Endothelial cell (in vitro differentiated cells): Measurements from ENCODE around the gene CIB4. TPM values are rescaled to one million over a fixed set of nuclear protein-coding genes. Genes with fewer than 3 reads are reported as not detected.

Experiments used
- DNase-seq: peaks from one replicate; pipeline ENCODE4 v3.0.0; 2021; ENCODE audit warnings: low spot score
- H3K27ac Mint-ChIP-seq: one replicate; pipeline ENCODE4 v1.8.0; 2021; ENCODE audit warnings: mixed read lengths, inconsistent platforms; ENCODE audit not compliant: unreplicated experiment
- H3K27me3 Mint-ChIP-seq: one replicate; pipeline ENCODE4 v1.8.0; 2021; ENCODE audit warnings: mild to moderate bottlenecking, moderate library complexity, mixed read lengths, inconsistent platforms; ENCODE audit not compliant: unreplicated experiment
- H3K36me3 Mint-ChIP-seq: one replicate; pipeline ENCODE4 v1.8.0; 2021; ENCODE audit warnings: mild to moderate bottlenecking, low read depth, mixed read lengths, inconsistent platforms; ENCODE audit not compliant: unreplicated experiment
- H3K4me1 Mint-ChIP-seq: one replicate; pipeline ENCODE4 v1.8.0; 2021; ENCODE audit warnings: mild to moderate bottlenecking, mixed read lengths, inconsistent platforms; ENCODE audit not compliant: unreplicated experiment
- H3K4me3 Mint-ChIP-seq: one replicate; pipeline ENCODE4 v1.8.0; 2021; ENCODE audit warnings: mild to moderate bottlenecking, mixed read lengths, inconsistent platforms; ENCODE audit not compliant: unreplicated experiment
- H3K9me3 Mint-ChIP-seq: one replicate; pipeline ENCODE4 v1.8.0; 2021; ENCODE audit warnings: mixed read lengths, inconsistent platforms; ENCODE audit not compliant: unreplicated experiment
- CTCF ChIP-seq: fragments of 200-600 bp; sonication (generic); IDR thresholded peaks from one replicate; pipeline ENCODE4 v1.5.0; 2021; ENCODE audit warnings: antibody characterized with exemption; ENCODE audit not compliant: unreplicated experiment
- total RNA-seq: library from RNA; stranded (reverse); fragmentation: NEBNext Ultra II Directional; extraction: Animal tissue kit (Norgen Biotek cat#: 25700); gene quantifications from one replicate; pipeline ENCODE4 v1.2.1, GENCODE V29; 2021; ENCODE audit not compliant: unreplicated experiment

Gene CIB4
- total RNA-seq, 1 donor from 2014 or later: not detected

DNA sequence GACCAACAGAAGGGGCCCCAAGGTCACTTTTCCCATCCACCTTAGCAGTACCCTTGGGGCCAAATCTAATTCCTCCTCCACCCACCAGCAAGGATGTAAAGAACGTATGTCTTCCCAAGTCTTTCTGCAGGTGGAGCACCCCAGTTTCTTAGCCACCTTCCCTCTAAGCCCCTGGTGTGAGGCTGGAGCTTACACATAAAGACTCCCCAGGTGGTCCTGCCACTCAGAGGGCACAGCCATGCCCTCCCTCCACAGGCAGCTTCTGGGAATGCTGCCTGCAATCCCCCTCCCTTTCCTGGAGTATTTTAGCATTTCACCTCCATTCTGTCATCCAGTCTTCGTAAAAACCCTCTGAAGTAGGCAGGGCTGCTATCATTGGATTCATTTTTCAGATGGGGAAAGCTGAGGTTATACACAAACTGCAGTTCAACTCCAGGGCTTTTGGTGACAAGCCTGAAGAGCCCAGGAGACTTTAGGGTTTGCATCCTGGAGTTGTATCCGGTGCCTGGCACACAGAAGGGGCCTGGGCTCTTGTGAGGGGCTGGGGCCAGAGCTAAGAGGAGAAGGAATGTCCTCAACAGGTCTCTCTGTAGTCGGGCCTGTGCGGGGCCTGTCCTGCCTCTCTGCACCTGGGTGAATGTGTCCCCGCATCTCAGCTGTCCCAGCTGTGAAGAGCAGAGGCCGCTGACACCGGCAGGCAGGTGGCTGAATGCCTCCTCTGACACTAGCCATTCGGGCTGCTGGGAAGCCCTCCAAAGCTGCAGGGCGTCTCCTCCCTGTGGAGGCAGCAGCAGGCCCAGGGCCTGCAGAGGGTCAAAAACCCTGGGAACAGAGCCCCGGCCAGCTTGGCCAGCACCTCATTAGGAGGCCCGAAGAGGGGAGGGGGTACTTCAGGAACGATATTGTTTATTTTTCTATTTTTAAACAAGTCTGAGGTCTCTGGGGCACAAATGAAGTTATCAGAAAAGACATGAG, 27.6 kb downstream of the CIB4 start:
- no peak overlapping the region for H3K4me3 Mint-ChIP-seq
- H3K9me3 Mint-ChIP-seq: no peaks in the 10 kb centered on the region
- no peak for DNase-seq
- H3K27ac Mint-ChIP-seq: no peak overlapping the region
- peaks cover 7% of the 10 kb centered on the region for H3K4me1 Mint-ChIP-seq
- peaks cover 5% of the 10 kb centered on the region for H3K27me3 Mint-ChIP-seq
- no peaks in the 10 kb centered on the region for H3K36me3 Mint-ChIP-seq
- TF ChIP-seq CTCF: no peak

DNA sequence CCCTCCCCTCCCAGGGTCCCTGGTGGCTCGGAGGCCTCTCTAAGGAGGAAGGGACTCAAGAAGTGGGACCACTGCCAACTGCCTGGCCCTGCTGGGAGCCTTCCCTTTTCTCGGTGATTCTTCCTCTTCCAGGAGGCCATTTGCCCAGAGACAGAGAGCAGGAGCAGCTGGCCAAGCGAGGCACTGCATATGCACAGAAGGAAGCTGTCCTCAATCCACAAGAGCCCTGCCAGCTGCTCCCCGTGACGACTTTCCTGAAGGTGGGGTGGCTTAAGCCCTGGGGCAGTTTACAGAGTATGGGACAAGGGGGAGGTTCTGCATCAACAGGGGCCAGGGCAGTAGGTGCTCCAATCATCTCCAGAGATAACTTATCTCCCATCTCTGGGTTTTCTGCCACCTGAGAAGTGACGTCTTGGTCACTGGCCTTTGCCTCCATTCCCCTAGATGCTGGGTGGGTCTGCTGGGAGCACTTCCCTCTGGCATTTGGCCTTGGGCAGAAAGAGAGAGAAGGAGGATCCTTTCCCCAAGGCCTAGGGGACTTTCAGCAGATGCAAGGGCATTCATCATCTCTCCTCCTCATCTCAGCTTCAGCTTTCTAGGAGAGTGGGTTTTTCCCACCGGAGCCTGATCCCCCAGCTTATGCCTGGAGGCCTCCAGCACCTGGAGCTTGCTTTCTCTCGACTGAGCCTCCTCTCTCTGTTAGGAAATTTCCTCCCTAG, 28.5 kb downstream of the CIB4 start:
- Mint-ChIP-seq H3K36me3 (no peaks in the 10 kb centered on the region), H3K27me3 (peaks cover 5% of the 10 kb centered on the region), H3K4me1 (peaks cover 7% of the 10 kb centered on the region), H3K27ac (no peak overlapping the region), H3K4me3 (no peak overlapping the region), H3K9me3 (no peaks in the 10 kb centered on the region)
- DNase-seq: no peak
- TF ChIP-seq CTCF: no peak

DNA sequence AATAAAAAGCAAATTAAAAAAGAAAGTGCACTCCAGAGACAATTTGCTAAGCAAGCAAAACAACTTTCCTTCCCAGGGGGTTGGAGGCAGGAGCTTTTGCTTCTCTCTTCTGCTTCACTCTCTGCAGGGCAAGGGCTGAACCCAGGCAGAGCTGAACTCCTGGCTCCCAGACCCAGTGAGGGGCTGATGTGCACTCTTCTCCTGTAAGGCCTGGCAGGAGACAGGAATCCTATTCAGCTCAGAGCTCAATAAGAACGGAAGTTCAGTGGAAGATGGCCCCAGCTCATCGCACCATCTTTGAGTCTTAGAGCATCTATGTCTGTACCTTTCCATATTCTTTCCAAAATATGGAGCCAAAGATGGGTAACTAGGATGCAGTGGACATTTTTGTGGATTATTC, 29.1 kb downstream of the CIB4 start:
- Mint-ChIP-seq H3K4me3 (no peak overlapping the region), H3K36me3 (no peaks in the 10 kb centered on the region), H3K27ac (no peak overlapping the region), H3K4me1 (peaks cover 7% of the 10 kb centered on the region), H3K9me3 (no peaks in the 10 kb centered on the region), H3K27me3 (peaks cover 5% of the 10 kb centered on the region)
- no peak for TF ChIP-seq CTCF
- no peak for DNase-seq

DNA sequence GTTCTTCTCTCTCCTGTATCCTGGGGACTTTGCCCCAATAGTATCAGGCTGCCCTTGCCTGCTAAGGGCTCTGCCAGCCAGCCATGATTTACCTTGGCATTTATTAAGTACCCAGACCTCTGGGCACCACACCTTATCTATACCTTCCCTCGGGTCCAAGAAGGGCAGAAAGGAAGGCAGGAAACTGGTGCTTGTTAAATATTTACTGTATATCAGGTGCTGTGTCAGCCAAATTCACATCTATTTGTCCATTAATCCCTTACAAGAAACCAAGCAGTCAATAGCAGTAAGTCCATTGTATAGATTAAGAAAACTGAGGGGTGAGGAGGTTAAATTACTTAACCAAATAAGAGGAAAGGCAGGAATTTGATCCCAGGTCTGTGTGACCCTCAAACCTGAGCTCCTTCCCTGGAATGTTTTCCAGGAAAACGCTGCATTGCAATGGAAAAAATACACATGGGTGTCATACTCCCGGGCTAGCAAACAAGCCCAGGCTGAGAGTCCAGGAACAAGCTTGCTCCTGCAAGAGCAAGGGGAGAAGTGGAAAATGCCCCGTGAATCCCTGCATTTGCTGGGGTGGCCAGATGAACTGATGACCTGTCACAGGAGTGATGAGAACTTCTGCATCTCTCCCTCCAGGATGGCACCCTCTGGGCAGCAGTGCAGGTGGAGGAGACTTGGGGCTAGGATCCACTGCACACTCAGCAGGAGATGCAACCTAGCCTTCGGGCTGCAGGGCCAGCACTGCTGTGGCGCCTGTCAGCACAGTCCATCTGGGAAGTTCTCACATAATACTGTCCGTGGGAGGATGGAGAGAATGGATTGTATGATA, 30.4 kb downstream of the CIB4 start:
- H3K4me1 Mint-ChIP-seq: peaks cover 7% of the 10 kb centered on the region

More for the DNA sequence above, 30.4 kb downstream of the CIB4 start:
- Mint-ChIP-seq H3K9me3 (no peaks in the 10 kb centered on the region), H3K4me3 (no peak overlapping the region), H3K27me3 (peaks cover 2% of the 10 kb centered on the region), H3K27ac (no peak overlapping the region), H3K36me3 (no peaks in the 10 kb centered on the region)
- TF ChIP-seq CTCF: no peak
- DNase-seq: no peak
